GM12892 (cell line): ENCODE data around the gene ALAS2.

Source experiments
- POLR2A ChIP-seq: IDR thresholded peaks from 2 replicates; pipeline ENCODE4 v1.6.1; 2011; ENCODE audit warnings: low read depth, low read length, control low read depth
- POLR2AphosphoS5 ChIP-seq: IDR thresholded peaks from 2 replicates; pipeline ENCODE4 v1.6.1; 2011; ENCODE audit warnings: low read depth, low read length, control low read depth
- TAF1 ChIP-seq: IDR thresholded peaks from 2 replicates; pipeline ENCODE4 v1.6.1; 2011; ENCODE audit warnings: low read depth, mild to moderate bottlenecking, control low read depth, low read length, borderline replicate concordance

- TF ChIP-seq TAF1 (no peak), POLR2A (no peak), POLR2AphosphoS5 (no peak)
Measured at GRCh38 chrX:55028040-55028439, 2.7 kb downstream of the ALAS2 start.
